ENCODE measurements around the gene PPP2R5C.

PPP2R5C gene

DNA sequence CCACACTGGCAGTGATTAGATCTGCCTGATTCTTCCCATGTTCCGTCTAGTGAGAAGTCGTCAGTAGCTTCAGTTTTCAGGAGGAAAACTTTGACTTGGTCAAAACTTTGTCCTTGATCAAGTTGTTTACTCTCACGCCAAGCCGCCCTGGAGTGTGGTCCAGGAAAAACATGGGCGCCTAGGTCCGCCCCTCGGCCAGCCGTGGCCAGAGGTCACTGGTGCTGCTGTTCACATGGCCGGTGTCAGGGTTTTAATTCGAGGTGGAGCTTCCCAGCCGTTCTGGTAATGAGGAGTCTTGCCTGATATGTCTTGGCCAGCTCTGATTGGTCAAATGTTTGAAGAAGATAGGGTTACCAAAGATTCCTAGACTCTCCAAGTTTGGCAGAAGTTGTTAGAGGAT lies 71.5 kb downstream of the PPP2R5C start:
- no peak for DNase-seq (ENCODE audit: low read depth in 2 of 2)
- TF ChIP-seq, protein P1, sequence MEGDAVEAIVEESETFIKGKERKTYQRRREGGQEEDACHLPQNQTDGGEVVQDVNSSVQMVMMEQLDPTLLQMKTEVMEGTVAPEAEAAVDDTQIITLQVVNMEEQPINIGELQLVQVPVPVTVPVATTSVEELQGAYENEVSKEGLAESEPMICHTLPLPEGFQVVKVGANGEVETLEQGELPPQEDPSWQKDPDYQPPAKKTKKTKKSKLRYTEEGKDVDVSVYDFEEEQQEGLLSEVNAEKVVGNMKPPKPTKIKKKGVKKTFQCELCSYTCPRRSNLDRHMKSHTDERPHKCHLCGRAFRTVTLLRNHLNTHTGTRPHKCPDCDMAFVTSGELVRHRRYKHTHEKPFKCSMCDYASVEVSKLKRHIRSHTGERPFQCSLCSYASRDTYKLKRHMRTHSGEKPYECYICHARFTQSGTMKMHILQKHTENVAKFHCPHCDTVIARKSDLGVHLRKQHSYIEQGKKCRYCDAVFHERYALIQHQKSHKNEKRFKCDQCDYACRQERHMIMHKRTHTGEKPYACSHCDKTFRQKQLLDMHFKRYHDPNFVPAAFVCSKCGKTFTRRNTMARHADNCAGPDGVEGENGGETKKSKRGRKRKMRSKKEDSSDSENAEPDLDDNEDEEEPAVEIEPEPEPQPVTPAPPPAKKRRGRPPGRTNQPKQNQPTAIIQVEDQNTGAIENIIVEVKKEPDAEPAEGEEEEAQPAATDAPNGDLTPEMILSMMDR (IDR thresholded peaks at IDR 0.05; ENCODE audit: low read depth, low read length): no peak
- no peak overlapping the region for H3K4me3 ChIP-seq (replicated peaks in 1 of 2; ENCODE audit: low read depth in 2 of 2, low read length in 2 of 2)

GRCh38 chr14:101834397-101834796 lies 72.9 kb downstream of the PPP2R5C start:
- H3K4me3 ChIP-seq (replicated peaks in 1 of 2; ENCODE audit: low read depth in 2 of 2, low read length in 2 of 2): no peak overlapping the region
- TF ChIP-seq, protein P1 (IDR thresholded peaks at IDR 0.05; ENCODE audit: low read depth, low read length): no peak
- peak in 1 of 2 donors; percentile 32 for DNase-seq (ENCODE audit: low read depth in 2 of 2)

GRCh38 chr14:101834800-101835547 lies 73.5 kb downstream of the PPP2R5C start:
- TF ChIP-seq, protein P1 (IDR thresholded peaks at IDR 0.05; ENCODE audit: low read depth, low read length): no peak

GRCh38 chr14:101835566-101835965 lies 74.1 kb downstream of the PPP2R5C start:
- TF ChIP-seq, protein P1 (IDR thresholded peaks at IDR 0.05; ENCODE audit: low read depth, low read length): no peak
- H3K4me3 ChIP-seq (replicated peaks in 1 of 2; ENCODE audit: low read depth in 2 of 2, low read length in 2 of 2): no peak overlapping the region
- DNase-seq (ENCODE audit: low read depth in 2 of 2): no peak

More at GRCh38 chr14:101834800-101835547, 73.5 kb downstream of the PPP2R5C start:
- peak; percentile 46 to 68 for DNase-seq (ENCODE audit: low read depth in 2 of 2)
- no peak overlapping the region for H3K4me3 ChIP-seq (replicated peaks in 1 of 2; ENCODE audit: low read depth in 2 of 2, low read length in 2 of 2)

- peak; percentile 46 to 47 for DNase-seq (ENCODE audit: low read depth in 2 of 2)
- TF ChIP-seq, protein P1 (IDR thresholded peaks at IDR 0.05; ENCODE audit: low read depth, low read length): no peak
- H3K4me3 ChIP-seq (replicated peaks in 1 of 2; ENCODE audit: low read depth in 2 of 2, low read length in 2 of 2): peak overlapping the region in 1 of 2 donors; percentile 9
Observed at GRCh38 chr14:101836135-101836534, 74.6 kb downstream of the PPP2R5C start.

DNA sequence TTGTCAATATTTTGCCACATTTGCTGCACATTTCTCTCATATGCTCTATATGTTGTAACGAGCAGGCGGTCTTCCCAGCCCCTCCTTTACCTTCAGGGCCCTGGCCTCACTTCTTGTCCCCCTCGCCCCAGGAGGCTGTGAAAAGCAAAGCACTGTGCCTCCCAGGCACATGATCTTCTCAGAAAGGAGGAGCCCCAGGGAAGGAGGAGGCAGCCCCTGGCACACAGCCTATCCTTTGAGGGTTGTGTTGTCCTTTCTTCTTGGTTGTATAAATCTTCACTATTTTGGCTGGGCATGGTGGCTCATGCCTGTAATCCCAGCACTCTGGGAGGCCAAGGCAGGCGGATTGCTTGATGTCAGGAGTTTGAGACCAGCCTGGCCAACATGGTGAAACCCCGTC lies 77.0 kb downstream of the PPP2R5C start:
- TF ChIP-seq, protein P1 (IDR thresholded peaks at IDR 0.05; ENCODE audit: low read depth, low read length): no peak
- H3K4me3 ChIP-seq (replicated peaks in 1 of 2; ENCODE audit: low read depth in 2 of 2, low read length in 2 of 2): no peak overlapping the region
- peak in 1 of 2 donors; percentile 32 for DNase-seq (ENCODE audit: low read depth in 2 of 2)

Measured in cardiac fibroblast (primary cell).